ENCODE measurements around the gene TMEM252. TPM values are rescaled to one million over a fixed set of nuclear protein-coding genes. Genes with fewer than 3 reads are reported as not detected.

The TMEM252 gene
- total and polyA plus RNA-seq, 12 donors = 0.03 to 0.51 TPM; not detected in 10

- DNase-seq (no peak), ATAC-seq (no peak)
- Histone ChIP-seq H3K9me3 (no peaks in the 10 kb centered on the region), H3K27ac (no peak overlapping the region), H3K27me3 (no peaks in the 10 kb centered on the region), H3K4me1 (peaks cover 0 to 22% (median 12%) of the 10 kb centered on the region in 9 donors), H3K4me3 (no peak overlapping the region), H3K36me3 (no peaks in the 10 kb centered on the region)
- WGBS, 2 donors = 65 to 72% methylated on average over 1 of the region's 1 CpG
- no peak for TF ChIP-seq CTCF (IDR thresholded peaks at IDR 0.05)
- intact Hi-C loops (cut with DNase I) = loop anchor here in 3 of 10 donors (5.0 kb wide), 2 partner anchors 38 to 48 kb away; no protein-coding TSS in a partner anchor
These were observed 14.9 kb upstream of the TMEM252 start for GRCh38 chr9:68555437-68556150.

GRCh38 chr9:68552700-68553476 is 12.2 kb upstream of the TMEM252 start:
- Histone ChIP-seq H3K9me3 (no peaks in the 10 kb centered on the region), H3K27me3 (no peaks in the 10 kb centered on the region), H3K36me3 (no peaks in the 10 kb centered on the region), H3K27ac (no peak overlapping the region), H3K4me3 (no peak overlapping the region), H3K4me1 (peaks cover 0 to 16% (median 0%) of the 10 kb centered on the region in 9 donors)
- peak in 3 of 8 donors; percentile 28 to 53 (median 39) for ATAC-seq
- intact Hi-C loops (cut with DNase I) = loop anchor here in 1 of 10 donors (2.0 kb wide), 1 partner anchor 30 kb away; no protein-coding TSS in a partner anchor
- no peak for TF ChIP-seq CTCF (IDR thresholded peaks at IDR 0.05)
- DNase-seq = no peak
- WGBS, 2 donors = 49 to 65% methylated on average over 3 of the region's 3 CpGs

- TF ChIP-seq CTCF (IDR thresholded peaks at IDR 0.05) = no peak
- 60 to 62% methylated on average over 4 of the region's 4 CpGs for WGBS, 2 donors
These were observed 10.5 kb upstream of the TMEM252 start for GRCh38 chr9:68551191-68551590.

GRCh38 chr9:68548241-68548640 is 7.6 kb upstream of the TMEM252 start:
- no peak for DNase-seq
- Histone ChIP-seq H3K4me3 (no peak overlapping the region), H3K36me3 (no peaks in the 10 kb centered on the region), H3K4me1 (peaks cover 0 to 43% (median 12%) of the 10 kb centered on the region in 9 donors), H3K27ac (peak overlapping the region in 3 of 10 donors; percentile 15 to 88 (median 63)), H3K27me3 (no peaks in the 10 kb centered on the region), H3K9me3 (no peaks in the 10 kb centered on the region)
- WGBS, 2 donors = 57% methylated on average over 3 of the region's 3 CpGs
- no peak for ATAC-seq
- intact Hi-C loops (cut with DNase I) = no loop called here
- no peak for TF ChIP-seq CTCF (IDR thresholded peaks at IDR 0.05)

More at GRCh38 chr9:68551191-68551590, 10.5 kb upstream of the TMEM252 start:
- H3K27ac ChIP-seq = no peak overlapping the region
- peaks cover 0 to 32% (median 11%) of the 10 kb centered on the region in 9 donors for H3K4me1 ChIP-seq
- no peaks in the 10 kb centered on the region for H3K27me3 ChIP-seq
- no peak overlapping the region for H3K4me3 ChIP-seq
- no peaks in the 10 kb centered on the region for H3K36me3 ChIP-seq
- H3K9me3 ChIP-seq = no peaks in the 10 kb centered on the region
- intact Hi-C loops (cut with DNase I) = no loop called here
- DNase-seq (no peak), ATAC-seq (no peak)
